Lung (tissue), 12 donors: Measurements from ENCODE around the gene DLG1. TPM values are rescaled to one million over a fixed set of nuclear protein-coding genes. Genes with fewer than 3 reads are reported as not detected.

ENCODE experiments used
- ATAC-seq: fragments of 200-7000 bp; cut with Tn5 transposase; one replicate; pipeline ENCODE4 v1.9.1; 2020; ENCODE audit warnings: moderate number of reproducible peaks; ENCODE audit not compliant: insufficient read depth, low FRiP score
- DNase-seq, 3 donors: peaks; one replicate each; pipeline ENCODE4 v3.0.0-alpha.2; 2013 to 2017
- H3K27ac ChIP-seq, 2 donors: one replicate each; pipeline ENCODE4 v1.5.1; 2013; ENCODE audit warnings: mild to moderate bottlenecking in 2 of 2, moderate library complexity in 2 of 2, control low read depth in 1 of 2, inconsistent platforms in 1 of 2, low read depth in 1 of 2, low read length in 1 of 2
- H3K27me3 ChIP-seq, 3 donors: one replicate each; pipeline ENCODE4 v1.5.1; 2013; ENCODE audit warnings: low read length in 2 of 3; ENCODE audit not compliant: control insufficient read depth in 3 of 3, insufficient read depth in 3 of 3
- H3K36me3 ChIP-seq, 4 donors: one replicate each; pipeline ENCODE4 v1.5.1; 2013; ENCODE audit warnings: low read length in 4 of 4, mild to moderate bottlenecking in 1 of 4, moderate library complexity in 1 of 4; ENCODE audit not compliant: control insufficient read depth in 4 of 4, insufficient read depth in 4 of 4
- H3K4me1 ChIP-seq, 5 donors: one replicate each; pipeline ENCODE4 v1.5.1; 2013; ENCODE audit warnings: low read length in 5 of 5, mild to moderate bottlenecking in 2 of 5, moderate library complexity in 1 of 5; ENCODE audit not compliant: control insufficient read depth in 5 of 5, insufficient read depth in 5 of 5
- H3K4me3 ChIP-seq: one replicate; pipeline ENCODE4 v1.5.1; 2013; ENCODE audit warnings: mild to moderate bottlenecking, control low read depth, moderate library complexity
- H3K9ac ChIP-seq, 2 donors: one replicate each; pipeline ENCODE4 v1.5.1; 2013; ENCODE audit warnings: low read length in 2 of 2, control low read depth in 1 of 2; ENCODE audit not compliant: insufficient read depth in 1 of 2
- H3K9me3 ChIP-seq, 4 donors: one replicate each; pipeline ENCODE4 v1.5.1; 2013; ENCODE audit warnings: low read length in 3 of 4, mild to moderate bottlenecking in 1 of 4, moderate library complexity in 1 of 4; ENCODE audit not compliant: control insufficient read depth in 4 of 4, insufficient read depth in 3 of 4
- WGBS, 2 donors: extraction: QIAGEN DNeasy Blood & Tissue Kit; methylation state at CpG; one replicate each; pipeline ENCODE4 v1.1.7; 2013; 5-methylcytosine and 5-hydroxymethylcytosine counted together
- polyA plus RNA-seq, 2 donors: library from polyadenylated mRNA; stranded (reverse); fragments of 200-250 nt; gene quantifications; one replicate each; pipeline ENCODE4 v1.2.1, GENCODE V29; 2013
- total RNA-seq, 2 donors: library from RNA; depleted of rRNA in 1 of 2; stranded (reverse); fragments of >200 nt in 1 of 2; gene quantifications; one replicate each; pipeline ENCODE4 v1.2.1, GENCODE V29; 2014 to 2021
- TF ChIP-seq, protein P1 (sequence below): IDR thresholded peaks from 2 replicates; pipeline ENCODE4 v1.5.1; 2012; ENCODE audit warnings: mild to moderate bottlenecking; ENCODE audit errors: control extremely low read depth, extremely low read depth
- donor health status: control.
- donor health status: control.
- donor health status: Bipolar disorder and iron deficiency.
- donor health status: healthy.
- donor health status: DM: yes; HTN: yes; CAD: no.

Gene DLG1
- total and polyA plus RNA-seq, 4 donors = 16.0 to 114 (median 45.7) TPM

GRCh38 chr3:197026481-197026866 is 271.9 kb downstream of the DLG1 start:
- no peak overlapping the region for H3K9ac ChIP-seq
- peaks cover 0 to 22% (median 0%) of the 10 kb centered on the region in 5 donors for H3K4me1 ChIP-seq
- ATAC-seq (no peak), DNase-seq (no peak)
- TF ChIP-seq, protein P1, sequence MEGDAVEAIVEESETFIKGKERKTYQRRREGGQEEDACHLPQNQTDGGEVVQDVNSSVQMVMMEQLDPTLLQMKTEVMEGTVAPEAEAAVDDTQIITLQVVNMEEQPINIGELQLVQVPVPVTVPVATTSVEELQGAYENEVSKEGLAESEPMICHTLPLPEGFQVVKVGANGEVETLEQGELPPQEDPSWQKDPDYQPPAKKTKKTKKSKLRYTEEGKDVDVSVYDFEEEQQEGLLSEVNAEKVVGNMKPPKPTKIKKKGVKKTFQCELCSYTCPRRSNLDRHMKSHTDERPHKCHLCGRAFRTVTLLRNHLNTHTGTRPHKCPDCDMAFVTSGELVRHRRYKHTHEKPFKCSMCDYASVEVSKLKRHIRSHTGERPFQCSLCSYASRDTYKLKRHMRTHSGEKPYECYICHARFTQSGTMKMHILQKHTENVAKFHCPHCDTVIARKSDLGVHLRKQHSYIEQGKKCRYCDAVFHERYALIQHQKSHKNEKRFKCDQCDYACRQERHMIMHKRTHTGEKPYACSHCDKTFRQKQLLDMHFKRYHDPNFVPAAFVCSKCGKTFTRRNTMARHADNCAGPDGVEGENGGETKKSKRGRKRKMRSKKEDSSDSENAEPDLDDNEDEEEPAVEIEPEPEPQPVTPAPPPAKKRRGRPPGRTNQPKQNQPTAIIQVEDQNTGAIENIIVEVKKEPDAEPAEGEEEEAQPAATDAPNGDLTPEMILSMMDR = no peak
- WGBS, 2 donors = 90 to 97% methylated on average over 9 of the region's 9 CpGs
- H3K27ac ChIP-seq = no peak overlapping the region
- H3K36me3 ChIP-seq = no peaks in the 10 kb centered on the region
- no peak overlapping the region for H3K4me3 ChIP-seq
- H3K9me3 ChIP-seq = no peaks in the 10 kb centered on the region
- H3K27me3 ChIP-seq = peaks cover 0 to 13% (median 2%) of the 10 kb centered on the region in 3 donors

DNA sequence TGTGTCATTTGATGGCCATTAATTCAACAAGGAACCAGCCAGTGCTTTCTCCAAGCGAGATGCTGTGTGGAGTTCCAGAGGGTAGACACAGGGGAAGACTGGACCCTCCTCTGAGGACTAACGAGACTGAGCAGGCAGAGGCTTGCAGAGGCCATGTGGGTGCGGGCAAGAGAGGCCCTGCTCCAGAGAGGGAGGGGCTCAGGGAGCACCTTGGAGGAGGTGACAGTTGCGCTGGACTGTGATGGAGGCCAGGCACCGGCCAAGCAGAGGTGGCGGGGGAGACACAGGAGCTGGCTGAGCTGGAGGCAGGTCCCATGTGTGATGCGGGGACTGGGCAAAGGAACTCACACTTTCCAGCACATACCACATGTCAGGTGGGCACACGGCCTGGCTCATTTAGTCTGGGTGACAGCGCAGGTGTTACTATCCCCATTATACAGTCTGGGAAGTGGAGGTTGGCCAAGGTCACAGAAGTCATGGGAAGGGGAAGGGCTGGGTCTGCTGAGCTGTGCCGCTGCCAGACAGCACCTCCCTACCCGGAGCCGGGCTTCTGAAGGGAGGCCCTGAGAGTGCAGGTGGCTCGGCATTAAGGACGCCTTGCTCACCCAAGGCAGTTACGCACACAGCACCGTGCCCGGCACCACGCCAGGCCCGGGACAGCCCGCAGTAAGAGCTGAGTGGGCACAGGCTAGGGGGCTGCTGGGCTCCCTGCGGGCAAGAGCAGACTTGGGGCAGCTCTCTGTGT is 272.5 kb downstream of the DLG1 start:
- H3K9ac ChIP-seq = no peak overlapping the region
- H3K27ac ChIP-seq = no peak overlapping the region
- no peaks in the 10 kb centered on the region for H3K36me3 ChIP-seq
- DNase-seq (no peak), ATAC-seq (no peak)
- peaks cover 0 to 22% (median 0%) of the 10 kb centered on the region in 5 donors for H3K4me1 ChIP-seq
- peaks cover 0 to 11% (median 2%) of the 10 kb centered on the region in 3 donors for H3K27me3 ChIP-seq
- no peak overlapping the region for H3K4me3 ChIP-seq
- H3K9me3 ChIP-seq = no peaks in the 10 kb centered on the region
- TF ChIP-seq, protein P1 = no peak
- 92% methylated on average over 20 to 21 of the region's 21 CpGs for WGBS, 2 donors

GRCh38 chr3:197024881-197025735 is 273.3 kb downstream of the DLG1 start:
- H3K27me3 ChIP-seq = peaks cover 0 to 9% (median 2%) of the 10 kb centered on the region in 3 donors
- H3K27ac ChIP-seq = no peak overlapping the region
- TF ChIP-seq, protein P1 = no peak
- H3K4me3 ChIP-seq = no peak overlapping the region
- H3K9ac ChIP-seq = no peak overlapping the region
- H3K36me3 ChIP-seq = no peaks in the 10 kb centered on the region
- no peak for ATAC-seq
- peaks cover 0 to 22% (median 0%) of the 10 kb centered on the region in 5 donors for H3K4me1 ChIP-seq
- WGBS, 2 donors = 90 to 92% methylated on average over 28 of the region's 28 CpGs
- no peaks in the 10 kb centered on the region for H3K9me3 ChIP-seq
- no peak for DNase-seq
